RWPE2 (cell line): ENCODE measurements around the gene CMSS1.

Experiments used
- ATAC-seq: fragments of 200-7000 bp; cut with Tn5 transposase; 3 replicates; pipeline ENCODE4 v1.9.1; 2021; ENCODE audit warnings: low read depth
- DNase-seq: peaks from one replicate; pipeline ENCODE4 v3.0.0-alpha.2; 2020; ENCODE audit warnings: low spot score
- H3K27ac ChIP-seq: fragments of 450-650 bp; 2 replicates; pipeline ENCODE4 v1.5.1; 2017; ENCODE audit warnings: mild to moderate bottlenecking; ENCODE audit not compliant: poor library complexity, severe bottlenecking
- H3K27me3 ChIP-seq: fragments of 250-450 bp; sonication (Bioruptor Pico); 2 replicates; pipeline ENCODE4 v1.5.1; 2021; ENCODE audit warnings: mild to moderate bottlenecking, moderate library complexity; ENCODE audit not compliant: insufficient read depth, poor library complexity, severe bottlenecking
- H3K36me3 ChIP-seq: fragments of 250-450 bp; sonication (Bioruptor Pico); 2 replicates; pipeline ENCODE4 v1.5.1; 2020; ENCODE audit warnings: low read depth, mild to moderate bottlenecking, moderate library complexity
- H3K4me1 ChIP-seq: fragments of 250-450 bp; sonication (Bioruptor Pico); 2 replicates; pipeline ENCODE4 v1.5.1; 2021; ENCODE audit warnings: mild to moderate bottlenecking, moderate library complexity; ENCODE audit not compliant: insufficient read depth, poor library complexity, severe bottlenecking
- H3K4me3 ChIP-seq: fragments of 250-450 bp; sonication (Bioruptor Pico); 2 replicates; pipeline ENCODE4 v1.5.1; 2021; ENCODE audit warnings: mild to moderate bottlenecking, moderate library complexity; ENCODE audit not compliant: severe bottlenecking
- H3K9me3 ChIP-seq: fragments of 250-450 bp; sonication (Bioruptor Pico); 2 replicates; pipeline ENCODE4 v1.5.1; 2021; ENCODE audit warnings: mild to moderate bottlenecking, moderate library complexity; ENCODE audit not compliant: severe bottlenecking
- TF ChIP-seq, protein P1 (sequence below): fragments of 450-650 bp; IDR thresholded peaks from one replicate; pipeline ENCODE4 v1.5.1; 2017; ENCODE audit warnings: mild to moderate bottlenecking, moderate library complexity; ENCODE audit not compliant: poor library complexity, severe bottlenecking

CMSS1 gene

GRCh38 chr3:100129941-100130340 lies 312.3 kb downstream of the CMSS1 start:
- TF ChIP-seq, protein P1, sequence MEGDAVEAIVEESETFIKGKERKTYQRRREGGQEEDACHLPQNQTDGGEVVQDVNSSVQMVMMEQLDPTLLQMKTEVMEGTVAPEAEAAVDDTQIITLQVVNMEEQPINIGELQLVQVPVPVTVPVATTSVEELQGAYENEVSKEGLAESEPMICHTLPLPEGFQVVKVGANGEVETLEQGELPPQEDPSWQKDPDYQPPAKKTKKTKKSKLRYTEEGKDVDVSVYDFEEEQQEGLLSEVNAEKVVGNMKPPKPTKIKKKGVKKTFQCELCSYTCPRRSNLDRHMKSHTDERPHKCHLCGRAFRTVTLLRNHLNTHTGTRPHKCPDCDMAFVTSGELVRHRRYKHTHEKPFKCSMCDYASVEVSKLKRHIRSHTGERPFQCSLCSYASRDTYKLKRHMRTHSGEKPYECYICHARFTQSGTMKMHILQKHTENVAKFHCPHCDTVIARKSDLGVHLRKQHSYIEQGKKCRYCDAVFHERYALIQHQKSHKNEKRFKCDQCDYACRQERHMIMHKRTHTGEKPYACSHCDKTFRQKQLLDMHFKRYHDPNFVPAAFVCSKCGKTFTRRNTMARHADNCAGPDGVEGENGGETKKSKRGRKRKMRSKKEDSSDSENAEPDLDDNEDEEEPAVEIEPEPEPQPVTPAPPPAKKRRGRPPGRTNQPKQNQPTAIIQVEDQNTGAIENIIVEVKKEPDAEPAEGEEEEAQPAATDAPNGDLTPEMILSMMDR, result no peak
- Histone ChIP-seq H3K4me1 (no peaks in the 10 kb centered on the region), H3K27ac (no peak overlapping the region), H3K4me3 (no peak overlapping the region), H3K27me3 (no peaks in the 10 kb centered on the region), H3K36me3 (no peaks in the 10 kb centered on the region), H3K9me3 (no peaks in the 10 kb centered on the region)
- DNase-seq, result no peak
- no peak for ATAC-seq

GRCh38 chr3:100131241-100131640 lies 313.6 kb downstream of the CMSS1 start:
- Histone ChIP-seq H3K4me1 (no peaks in the 10 kb centered on the region), H3K27me3 (no peaks in the 10 kb centered on the region), H3K27ac (no peak overlapping the region), H3K9me3 (no peaks in the 10 kb centered on the region), H3K4me3 (no peak overlapping the region), H3K36me3 (no peaks in the 10 kb centered on the region)
- ATAC-seq (no peak), DNase-seq (no peak)
- TF ChIP-seq, protein P1, result no peak

GRCh38 chr3:100136921-100137320 lies 319.3 kb downstream of the CMSS1 start:
- H3K36me3 ChIP-seq, result no peaks in the 10 kb centered on the region
- H3K4me3 ChIP-seq, result no peak overlapping the region
- ATAC-seq (no peak), DNase-seq (no peak)
- no peaks in the 10 kb centered on the region for H3K9me3 ChIP-seq
- no peaks in the 10 kb centered on the region for H3K4me1 ChIP-seq
- TF ChIP-seq, protein P1, result no peak
- H3K27me3 ChIP-seq, result no peaks in the 10 kb centered on the region
- H3K27ac ChIP-seq, result no peak overlapping the region

- TF ChIP-seq, protein P1, result no peak
- Histone ChIP-seq H3K27me3 (no peaks in the 10 kb centered on the region), H3K4me3 (no peak overlapping the region), H3K9me3 (no peaks in the 10 kb centered on the region), H3K27ac (no peak overlapping the region), H3K36me3 (no peaks in the 10 kb centered on the region), H3K4me1 (no peaks in the 10 kb centered on the region)
- ATAC-seq, result no peak
- DNase-seq, result no peak
Measured at GRCh38 chr3:100140976-100141375, 323.3 kb downstream of the CMSS1 start.

DNA sequence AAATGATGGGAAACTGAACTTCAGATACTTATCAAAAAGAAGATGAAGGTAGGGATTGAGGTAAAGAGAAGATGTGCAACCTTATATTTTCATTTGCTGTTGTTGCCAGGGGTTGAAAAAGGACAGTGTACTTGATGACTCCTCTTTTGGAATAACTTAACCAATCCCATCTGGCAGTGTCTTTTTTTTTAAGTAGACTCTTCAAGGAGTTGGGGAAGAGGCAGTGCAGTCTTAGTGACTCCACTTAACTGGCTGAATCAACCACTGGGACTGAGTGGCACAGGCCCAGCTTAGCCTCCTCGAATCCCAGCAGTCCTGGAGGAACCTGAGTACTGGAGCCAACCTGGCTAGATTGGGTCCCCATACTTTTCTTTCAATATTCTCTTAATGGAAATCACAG lies 323.9 kb downstream of the CMSS1 start:
- ATAC-seq (no peak), DNase-seq (no peak)
- no peaks in the 10 kb centered on the region for H3K9me3 ChIP-seq
- no peaks in the 10 kb centered on the region for H3K27me3 ChIP-seq
- no peaks in the 10 kb centered on the region for H3K36me3 ChIP-seq
- no peak overlapping the region for H3K27ac ChIP-seq
- TF ChIP-seq, protein P1, result no peak
- no peaks in the 10 kb centered on the region for H3K4me1 ChIP-seq
- no peak overlapping the region for H3K4me3 ChIP-seq
